Hematopoietic multipotent progenitor cell treated with erythropoietin and hydrocortisone succinate and interleukin-3 and kit ligand, for 4 days (in vitro differentiated cells): ENCODE results near the gene MERTK.
"Not testable (repeated sequence)": the region's sequence is repeated elsewhere in the genome, so short reads cannot be mapped to it uniquely, and the experiment has no call there.

Experiments
- DNase-seq: peaks from one replicate; pipeline ENCODE4 v3.0.0-alpha.2; 2015

MERTK gene

GRCh38 chr2:112048887-112049286, 150.5 kb downstream of the MERTK start:
- DNase-seq, result peak; percentile 83

DNA sequence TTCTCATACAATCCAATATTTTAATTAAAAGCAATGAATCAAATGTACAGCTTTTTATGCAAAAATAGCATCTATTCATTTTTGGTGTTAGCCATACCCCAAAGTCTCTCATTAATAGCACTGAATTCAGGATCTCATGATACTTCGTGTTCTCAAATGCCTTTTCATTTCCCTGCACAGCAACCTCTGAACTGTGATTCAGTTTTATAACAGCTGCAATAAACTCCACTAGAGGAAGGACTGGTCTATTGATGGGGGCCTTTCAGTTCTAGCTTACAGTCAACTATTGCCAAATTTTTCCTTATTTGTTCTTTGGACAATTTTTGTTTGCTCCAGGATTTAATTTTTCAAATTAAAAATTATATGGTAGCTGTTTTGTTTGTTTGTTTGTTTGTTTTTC, 151.9 kb downstream of the MERTK start:
- no peak for DNase-seq

DNA sequence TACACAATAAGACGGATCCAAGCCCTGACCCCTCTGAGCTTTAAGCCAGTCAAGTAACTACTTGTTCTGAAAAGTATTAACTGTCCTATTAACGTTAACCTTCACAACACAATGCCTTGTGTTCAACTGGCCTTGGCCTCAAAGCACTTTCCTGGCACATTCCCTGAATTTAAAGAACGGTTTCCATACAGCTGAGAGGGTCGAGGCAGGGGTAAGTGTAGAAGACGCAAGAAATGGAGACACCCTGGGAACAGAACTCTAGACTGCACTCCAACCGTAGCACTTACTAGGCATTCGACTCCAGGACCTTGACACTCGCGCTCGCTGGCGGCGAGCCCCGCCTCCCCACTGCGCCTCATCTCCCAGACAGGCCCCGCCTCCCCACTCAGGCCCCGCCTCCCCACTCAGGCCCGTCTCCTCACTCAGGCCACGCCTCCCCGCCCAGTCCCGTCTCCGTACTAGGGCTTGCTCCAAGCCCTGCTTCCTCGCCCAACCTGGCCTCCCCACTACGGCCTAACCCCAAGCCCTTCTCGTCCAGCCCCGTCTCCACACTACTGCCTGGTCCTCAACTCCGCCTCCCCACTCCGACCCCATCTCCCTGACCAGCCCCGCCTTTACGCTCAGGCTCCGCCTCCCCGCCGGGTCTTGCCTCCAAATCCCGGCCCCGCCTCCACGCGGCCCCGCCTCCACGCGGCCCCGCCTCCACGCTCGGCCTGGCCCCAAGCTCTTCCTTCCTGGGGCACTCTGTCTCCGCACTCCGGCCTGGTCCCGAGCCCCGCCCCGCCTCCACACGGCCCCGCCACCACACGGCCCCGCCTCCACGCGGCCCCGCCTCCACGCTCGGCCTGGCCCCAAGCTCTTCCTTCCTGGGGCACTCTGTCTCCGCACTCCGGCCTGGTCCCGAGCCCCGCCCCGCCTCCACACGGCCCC, 155.8 kb downstream of the MERTK start:
- DNase-seq, result peak; percentile 98

DNA sequence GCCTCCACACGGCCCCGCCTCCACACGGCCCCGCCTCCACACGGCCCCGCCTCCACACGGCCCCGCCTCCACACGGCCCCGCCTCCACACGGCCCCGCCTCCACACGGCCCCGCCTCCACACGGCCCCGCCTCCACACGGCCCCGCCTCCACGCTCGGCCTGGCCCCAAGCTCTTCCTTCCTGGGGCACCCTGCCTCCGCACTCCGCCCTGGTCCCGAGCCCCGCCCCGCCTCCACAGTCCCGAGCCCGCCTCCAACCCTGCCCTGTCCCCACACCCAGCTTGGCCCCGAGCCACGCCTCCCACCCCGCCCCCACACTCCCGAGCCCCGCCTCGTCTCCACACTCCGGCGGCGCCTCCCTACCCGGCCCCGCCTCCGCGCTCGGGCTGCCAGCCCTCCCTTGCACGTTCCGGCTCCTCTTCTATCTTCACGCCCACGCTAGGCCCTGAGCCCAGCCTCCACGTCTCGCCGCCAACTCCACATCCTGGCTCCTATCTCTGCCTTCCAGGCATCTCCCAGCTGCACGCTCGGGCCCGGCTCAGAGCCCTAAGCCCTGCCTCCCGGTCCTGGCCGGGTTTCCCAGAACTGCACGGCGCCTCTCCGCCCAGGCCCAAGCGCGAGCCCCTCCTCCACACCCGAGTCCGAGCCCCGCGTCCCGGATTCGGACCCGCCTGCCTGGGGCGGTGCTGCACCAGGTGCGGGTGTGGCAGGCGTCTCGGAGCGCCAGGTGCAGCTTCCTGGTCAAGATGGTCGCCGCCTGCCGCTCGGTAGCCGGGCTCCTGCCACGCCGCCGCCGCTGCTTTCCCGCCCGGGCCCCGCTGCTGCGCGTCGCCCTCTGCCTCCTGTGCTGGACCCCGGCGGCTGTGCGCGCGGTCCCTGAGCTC, 156.7 kb downstream of the MERTK start, which contains the start of gene TMEM87B:
TSS of gene TMEM87B (plus strand) at position 423 of the 883 bp plus-strand sequence. CDS start at position 746, 323 bp downstream.
- DNase-seq, result peak; percentile 99

DNA sequence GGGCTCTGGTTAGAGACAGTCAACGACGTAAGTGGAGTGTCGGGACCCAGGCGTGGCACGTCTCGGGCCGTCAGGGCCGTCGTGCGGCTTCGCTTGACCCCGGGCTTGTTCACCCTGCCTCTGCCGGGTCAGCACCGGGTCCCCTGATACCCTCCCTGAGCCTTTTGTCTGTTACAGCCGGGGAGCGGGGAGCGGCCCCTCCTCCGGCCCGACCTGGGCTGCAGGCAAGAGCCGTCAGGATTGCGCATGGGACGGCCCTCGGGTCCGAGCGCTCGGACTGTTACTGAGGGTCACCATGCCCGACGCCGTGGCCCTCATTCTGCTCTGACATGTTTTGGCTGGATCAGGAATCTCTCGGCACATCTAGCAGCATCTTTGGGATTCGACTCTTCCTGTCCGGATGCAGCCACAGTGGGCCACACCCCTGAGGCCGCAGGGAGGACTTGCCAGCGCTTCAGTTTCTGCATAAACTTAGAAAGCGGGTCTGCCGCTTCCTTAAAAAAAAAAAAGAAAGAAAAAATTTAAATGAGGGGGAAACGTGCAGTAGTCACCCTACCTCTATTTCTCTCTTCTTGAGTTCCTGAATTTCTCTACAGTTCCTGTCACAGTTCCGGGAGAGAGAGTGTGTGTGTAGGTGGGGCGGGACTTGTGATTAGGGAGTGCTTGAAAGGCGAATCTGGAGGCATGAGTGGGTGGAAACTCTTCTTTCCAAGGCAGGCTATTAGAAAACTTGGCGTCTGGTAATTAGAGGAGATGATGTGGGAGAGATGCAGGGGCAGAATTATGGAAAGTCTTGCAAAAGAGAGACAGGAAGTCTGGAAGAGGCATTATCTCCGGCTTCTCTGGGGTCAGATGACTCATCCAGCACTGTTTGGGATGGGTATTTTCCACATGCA, 157.6 kb downstream of the MERTK start:
- DNase-seq, result peak; percentile 89

- DNase-seq, result no peak
Measured at GRCh38 chr2:112056626-112056987, 158.2 kb downstream of the MERTK start.

- DNase-seq, result no peak
Measured at GRCh38 chr2:112059671-112060070, 161.3 kb downstream of the MERTK start.

GRCh38 chr2:112061299-112061698, 162.9 kb downstream of the MERTK start:
- no peak for DNase-seq

DNA sequence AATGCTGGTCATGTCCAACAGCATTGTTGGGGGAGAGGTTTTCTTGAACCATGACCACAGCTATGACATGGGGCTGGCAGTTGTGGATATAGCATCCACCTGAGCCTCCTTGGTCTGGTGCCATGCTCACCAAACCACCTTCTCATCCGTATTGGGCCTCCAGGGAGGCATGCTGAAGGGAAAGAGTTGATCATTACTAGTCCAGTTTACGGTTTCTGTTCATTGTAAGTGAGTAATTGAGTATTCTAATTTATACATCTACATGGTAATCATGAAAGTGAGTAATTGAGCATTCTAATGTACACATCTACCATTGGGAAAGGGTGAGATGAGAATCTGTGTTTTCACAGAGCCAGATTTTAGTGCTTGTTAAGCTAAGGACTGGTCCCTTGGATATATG, 163.4 kb downstream of the MERTK start:
- DNase-seq, result no peak

GRCh38 chr2:112062894-112063293, 164.5 kb downstream of the MERTK start:
- no peak for DNase-seq

DNA sequence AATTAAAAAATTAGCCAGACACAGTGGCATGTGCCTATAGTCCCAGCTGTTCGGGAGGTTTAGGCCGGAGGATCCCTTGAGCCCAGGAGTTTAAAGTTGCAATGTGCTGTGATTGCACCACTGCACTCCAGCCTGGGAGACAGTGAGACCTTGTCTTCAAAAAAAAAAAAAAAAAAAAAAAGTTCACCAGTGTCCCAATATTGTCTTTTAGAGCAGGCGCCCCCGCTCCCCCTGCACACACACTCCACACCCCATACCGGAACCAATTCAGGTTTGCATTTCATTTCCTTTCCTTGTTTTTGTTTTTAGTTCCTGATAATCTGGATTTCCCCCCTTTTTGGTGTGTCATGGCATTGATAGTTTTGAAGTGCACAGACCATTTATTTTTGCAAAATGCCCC, 167.1 kb downstream of the MERTK start:
- DNase-seq, result no peak

DNA sequence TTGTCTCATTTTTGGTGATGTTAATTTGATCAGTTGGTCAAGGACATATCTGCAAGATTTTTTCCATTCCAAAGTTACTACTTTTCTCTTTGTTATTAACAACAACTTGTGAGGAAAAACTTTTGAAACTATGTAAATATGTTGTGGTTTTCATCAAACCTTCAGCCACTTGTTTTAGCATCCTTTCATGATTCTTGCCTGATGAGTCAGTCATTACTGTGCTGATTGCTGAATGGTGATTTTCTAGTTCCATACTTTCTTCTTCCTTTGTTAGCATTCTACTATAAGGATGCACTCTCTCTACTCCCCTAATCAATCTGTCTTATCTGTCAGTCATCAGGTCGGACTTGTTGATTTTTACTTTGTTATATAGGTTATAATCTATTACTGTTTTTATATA, 167.6 kb downstream of the MERTK start:
- DNase-seq, result no peak

GRCh38 chr2:112069794-112070193, 171.4 kb downstream of the MERTK start:
- DNase-seq, result not testable (repeated sequence)

GRCh38 chr2:112073875-112074274, 175.5 kb downstream of the MERTK start:
- DNase-seq, result no peak

GRCh38 chr2:112074506-112074905, 176.1 kb downstream of the MERTK start:
- no peak for DNase-seq

GRCh38 chr2:112075490-112076260, 177.3 kb downstream of the MERTK start:
- DNase-seq, result peak; percentile 42

DNA sequence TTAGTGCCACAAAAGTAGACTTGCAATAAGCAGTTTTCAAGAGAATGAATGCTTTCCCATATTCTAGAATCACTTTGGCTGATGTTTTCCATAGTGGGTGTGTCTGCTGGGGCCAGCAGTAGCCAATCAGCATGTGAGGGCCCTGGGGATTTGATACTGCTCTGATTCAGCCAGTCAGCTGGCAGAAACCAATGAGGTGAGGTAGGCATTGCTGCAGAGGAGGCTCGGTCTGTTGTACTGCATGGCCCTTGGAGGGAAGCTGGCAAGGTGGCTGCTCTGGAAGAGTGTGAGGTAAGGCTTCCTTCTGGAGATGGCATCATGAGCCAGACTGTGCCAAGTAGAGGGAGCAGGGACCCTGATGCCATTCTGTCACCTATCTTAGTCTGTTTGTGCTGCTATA, 179.4 kb downstream of the MERTK start:
- DNase-seq, result no peak
